Measurements from ENCODE around the gene OGA. TPM values are rescaled to one million over a fixed set of nuclear protein-coding genes. Genes with fewer than 3 reads are reported as not detected.

OGA gene
- total and polyA plus RNA-seq, 2 donors (not counting 1 experiment from before 2014, with no cell fraction given), result 128 to 418 TPM

DNA sequence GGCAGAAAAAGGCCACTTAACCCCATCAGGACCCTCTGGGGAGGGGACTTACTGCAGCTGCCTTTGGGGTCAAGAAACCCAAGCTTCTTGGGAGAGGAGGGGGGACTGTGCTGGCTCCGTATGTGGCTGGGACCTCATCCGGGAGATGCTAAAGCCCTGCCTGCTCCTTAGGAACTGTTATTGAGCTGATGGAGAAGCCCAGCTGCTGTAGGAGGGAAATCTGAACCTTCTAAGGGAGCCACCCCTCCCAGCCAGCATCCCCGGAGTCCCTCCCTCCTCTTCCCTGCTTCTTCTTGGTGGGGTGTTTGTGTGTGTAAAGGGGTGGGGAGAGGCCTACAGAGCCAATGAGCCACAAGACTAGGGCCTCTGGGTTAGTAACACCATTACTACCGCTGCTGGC, 17.1 kb upstream of the OGA start:
- H3K4me3 Mint-ChIP-seq, result no peak overlapping the region
- DNase-seq, result no peak

More for the DNA sequence above, 17.1 kb upstream of the OGA start:
- no peaks in the 10 kb centered on the region for H3K27me3 Mint-ChIP-seq
- 100% methylated on average over 2 of the region's 4 CpGs for WGBS (ENCODE audit: insufficient coverage)
- CTCF ChIA-PET, result interaction anchor here (0.6 to 15.2 kb wide), 21 partner anchors 8 to 238 kb away, joined by 3 to 581 read pairs (median 5); partner anchors contain the start of genes ARMH3, HPS6, KCNIP2 and OGA
- intact Hi-C loops (cut with micrococcal nuclease), result no loop called here
- peaks cover 53% of the 10 kb centered on the region for H3K4me1 Mint-ChIP-seq
- no peak overlapping the region for H3K9ac ChIP-seq (ENCODE audit: low read length)
- H2AFZ ChIP-seq (ENCODE audit: insufficient read depth, low read depth, low read length, poor library complexity, severe bottlenecking), result no peak overlapping the region
- POLR2A ChIA-PET, result interaction anchor here (0.7 kb wide), 1 partner anchor 11 kb away, joined by 7 read pairs; no protein-coding TSS in a partner anchor
- H3K27ac Mint-ChIP-seq, result no peak overlapping the region
- H4K20me1 ChIP-seq (ENCODE audit: control insufficient read depth, insufficient read depth, low read length, poor library complexity, severe bottlenecking), result peaks cover 56% of the 10 kb centered on the region
- peaks cover 48 to 63% of the 10 kb centered on the region in 2 donors for H3K4me1 ChIP-seq (ENCODE audit: control insufficient read depth in 2 of 2, insufficient read depth in 2 of 2, low read length in 2 of 2)
- TF ChIP-seq EZH2 (IDR thresholded peaks at IDR 0.05; ENCODE audit: borderline replicate concordance, insufficient read depth, low read depth, low read length, poor library complexity, severe bottlenecking) (no peak), CTCF (IDR thresholded peaks at IDR 0.05) (no peak)
- H3K27ac ChIP-seq (ENCODE audit: low read length in 2 of 2), result no peak overlapping the region
- no peaks in the 10 kb centered on the region for H3K9me3 Mint-ChIP-seq (ENCODE audit: insufficient read depth)
- H3K9me3 ChIP-seq (ENCODE audit: control extremely low read depth in 1 of 3, control insufficient read depth in 2 of 3, insufficient read depth in 1 of 3, low read length in 2 of 3), result no peaks in the 10 kb centered on the region
- H3K27me3 ChIP-seq (replicated peaks in 1 of 4; ENCODE audit: control extremely low read depth in 1 of 4, control insufficient read depth in 3 of 4, insufficient read depth in 4 of 4, low read length in 3 of 4), result no peaks in the 10 kb centered on the region
- H3K36me3 ChIP-seq (replicated peaks in 1 of 2; ENCODE audit: control extremely low read depth in 1 of 2, control insufficient read depth in 1 of 2, extremely low read depth in 1 of 2, insufficient read depth in 2 of 2, low read length in 1 of 2), result no peaks in the 10 kb centered on the region
- ATAC-seq (ENCODE audit: low read depth), result no peak
- peaks cover 70% of the 10 kb centered on the region for H3K79me2 ChIP-seq (ENCODE audit: control insufficient read depth, insufficient read depth, low read length)
- H3K4me3 ChIP-seq (ENCODE audit: control extremely low read depth in 1 of 5, extremely low read depth in 1 of 5, insufficient read depth in 1 of 5, low read depth in 2 of 5, low read length in 4 of 5), result no peak overlapping the region
- no peak overlapping the region for H3K4me2 ChIP-seq (replicated peaks; ENCODE audit: low read depth, low read length, poor library complexity, severe bottlenecking)

Measured in B cell (primary cell).